Measurements from ENCODE around the gene GYS2.

DNA sequence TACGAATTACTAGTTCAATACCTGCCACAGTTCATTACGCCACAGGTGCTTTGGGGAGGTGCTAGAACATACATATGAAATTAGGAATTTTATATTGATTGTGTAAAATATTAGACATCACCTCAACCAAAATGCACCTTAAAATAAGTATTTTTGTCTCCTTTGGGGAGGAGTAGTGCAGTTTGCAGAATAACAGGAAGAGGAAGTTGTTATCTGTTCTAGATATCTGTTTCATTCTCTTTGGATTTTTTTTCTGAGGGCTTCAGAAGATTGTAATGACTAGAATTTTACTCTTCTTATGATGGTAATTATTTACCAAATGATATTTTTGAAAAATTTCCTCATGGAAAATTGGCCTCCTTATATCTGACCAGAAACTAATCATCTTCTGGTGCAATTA lies 9.9 kb upstream of the GYS2 start:
- TF ChIP-seq ZC3H8 (IDR thresholded peaks at IDR 0.05), result no peak
- TF ChIP-seq POLR2A (conservative IDR thresholded peaks at IDR 0.05), result no peak
- no peak for TF ChIP-seq ZNF274 (IDR thresholded peaks at IDR 0.05; ENCODE audit: borderline replicate concordance, low read depth, low read length)
- TF ChIP-seq, protein P1, sequence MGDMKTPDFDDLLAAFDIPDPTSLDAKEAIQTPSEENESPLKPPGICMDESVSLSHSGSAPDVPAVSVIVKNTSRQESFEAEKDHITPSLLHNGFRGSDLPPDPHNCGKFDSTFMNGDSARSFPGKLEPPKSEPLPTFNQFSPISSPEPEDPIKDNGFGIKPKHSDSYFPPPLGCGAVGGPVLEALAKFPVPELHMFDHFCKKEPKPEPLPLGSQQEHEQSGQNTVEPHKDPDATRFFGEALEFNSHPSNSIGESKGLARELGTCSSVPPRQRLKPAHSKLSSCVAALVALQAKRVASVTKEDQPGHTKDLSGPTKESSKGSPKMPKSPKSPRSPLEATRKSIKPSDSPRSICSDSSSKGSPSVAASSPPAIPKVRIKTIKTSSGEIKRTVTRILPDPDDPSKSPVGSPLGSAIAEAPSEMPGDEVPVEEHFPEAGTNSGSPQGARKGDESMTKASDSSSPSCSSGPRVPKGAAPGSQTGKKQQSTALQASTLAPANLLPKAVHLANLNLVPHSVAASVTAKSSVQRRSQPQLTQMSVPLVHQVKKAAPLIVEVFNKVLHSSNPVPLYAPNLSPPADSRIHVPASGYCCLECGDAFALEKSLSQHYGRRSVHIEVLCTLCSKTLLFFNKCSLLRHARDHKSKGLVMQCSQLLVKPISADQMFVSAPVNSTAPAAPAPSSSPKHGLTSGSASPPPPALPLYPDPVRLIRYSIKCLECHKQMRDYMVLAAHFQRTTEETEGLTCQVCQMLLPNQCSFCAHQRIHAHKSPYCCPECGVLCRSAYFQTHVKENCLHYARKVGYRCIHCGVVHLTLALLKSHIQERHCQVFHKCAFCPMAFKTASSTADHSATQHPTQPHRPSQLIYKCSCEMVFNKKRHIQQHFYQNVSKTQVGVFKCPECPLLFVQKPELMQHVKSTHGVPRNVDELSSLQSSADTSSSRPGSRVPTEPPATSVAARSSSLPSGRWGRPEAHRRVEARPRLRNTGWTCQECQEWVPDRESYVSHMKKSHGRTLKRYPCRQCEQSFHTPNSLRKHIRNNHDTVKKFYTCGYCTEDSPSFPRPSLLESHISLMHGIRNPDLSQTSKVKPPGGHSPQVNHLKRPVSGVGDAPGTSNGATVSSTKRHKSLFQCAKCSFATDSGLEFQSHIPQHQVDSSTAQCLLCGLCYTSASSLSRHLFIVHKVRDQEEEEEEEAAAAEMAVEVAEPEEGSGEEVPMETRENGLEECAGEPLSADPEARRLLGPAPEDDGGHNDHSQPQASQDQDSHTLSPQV (IDR thresholded peaks at IDR 0.05), result no peak
- TF ChIP-seq, protein P2, sequence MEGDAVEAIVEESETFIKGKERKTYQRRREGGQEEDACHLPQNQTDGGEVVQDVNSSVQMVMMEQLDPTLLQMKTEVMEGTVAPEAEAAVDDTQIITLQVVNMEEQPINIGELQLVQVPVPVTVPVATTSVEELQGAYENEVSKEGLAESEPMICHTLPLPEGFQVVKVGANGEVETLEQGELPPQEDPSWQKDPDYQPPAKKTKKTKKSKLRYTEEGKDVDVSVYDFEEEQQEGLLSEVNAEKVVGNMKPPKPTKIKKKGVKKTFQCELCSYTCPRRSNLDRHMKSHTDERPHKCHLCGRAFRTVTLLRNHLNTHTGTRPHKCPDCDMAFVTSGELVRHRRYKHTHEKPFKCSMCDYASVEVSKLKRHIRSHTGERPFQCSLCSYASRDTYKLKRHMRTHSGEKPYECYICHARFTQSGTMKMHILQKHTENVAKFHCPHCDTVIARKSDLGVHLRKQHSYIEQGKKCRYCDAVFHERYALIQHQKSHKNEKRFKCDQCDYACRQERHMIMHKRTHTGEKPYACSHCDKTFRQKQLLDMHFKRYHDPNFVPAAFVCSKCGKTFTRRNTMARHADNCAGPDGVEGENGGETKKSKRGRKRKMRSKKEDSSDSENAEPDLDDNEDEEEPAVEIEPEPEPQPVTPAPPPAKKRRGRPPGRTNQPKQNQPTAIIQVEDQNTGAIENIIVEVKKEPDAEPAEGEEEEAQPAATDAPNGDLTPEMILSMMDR (IDR thresholded peaks at IDR 0.05 in 2 of 3, conservative IDR thresholded peaks at IDR 0.05 in 1 of 3; ENCODE audit: insufficient read depth in 2 of 3, low read depth in 1 of 3, low read length in 3 of 3), result no peak
- no peak for TF ChIP-seq RBM25 (IDR thresholded peaks at IDR 0.05; ENCODE audit: low read depth, low read length, severe bottlenecking)
- TF ChIP-seq KAT7 (CRISPR knock-in tag; IDR thresholded peaks at IDR 0.05; ENCODE audit: borderline replicate concordance), result no peak
- TF ChIP-seq, protein P3, sequence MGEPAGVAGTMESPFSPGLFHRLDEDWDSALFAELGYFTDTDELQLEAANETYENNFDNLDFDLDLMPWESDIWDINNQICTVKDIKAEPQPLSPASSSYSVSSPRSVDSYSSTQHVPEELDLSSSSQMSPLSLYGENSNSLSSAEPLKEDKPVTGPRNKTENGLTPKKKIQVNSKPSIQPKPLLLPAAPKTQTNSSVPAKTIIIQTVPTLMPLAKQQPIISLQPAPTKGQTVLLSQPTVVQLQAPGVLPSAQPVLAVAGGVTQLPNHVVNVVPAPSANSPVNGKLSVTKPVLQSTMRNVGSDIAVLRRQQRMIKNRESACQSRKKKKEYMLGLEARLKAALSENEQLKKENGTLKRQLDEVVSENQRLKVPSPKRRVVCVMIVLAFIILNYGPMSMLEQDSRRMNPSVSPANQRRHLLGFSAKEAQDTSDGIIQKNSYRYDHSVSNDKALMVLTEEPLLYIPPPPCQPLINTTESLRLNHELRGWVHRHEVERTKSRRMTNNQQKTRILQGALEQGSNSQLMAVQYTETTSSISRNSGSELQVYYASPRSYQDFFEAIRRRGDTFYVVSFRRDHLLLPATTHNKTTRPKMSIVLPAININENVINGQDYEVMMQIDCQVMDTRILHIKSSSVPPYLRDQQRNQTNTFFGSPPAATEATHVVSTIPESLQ (CRISPR knock-in tag; IDR thresholded peaks at IDR 0.05), result no peak
- no peak for TF ChIP-seq BMI1 (IDR thresholded peaks at IDR 0.05; ENCODE audit: low read length)

All from K562 (cell line).